ENCODE measurements around the gene SACM1L. TPM values are rescaled to one million over a fixed set of nuclear protein-coding genes. Genes with fewer than 3 reads are reported as not detected.
"Not testable (repeated sequence)": the region's sequence is repeated elsewhere in the genome, so short reads cannot be mapped to it uniquely, and the experiment has no call there.

Gene SACM1L
- total RNA-seq, 4 donors from 2014 or later = 33.2 to 37.4 (median 36.2) TPM

DNA sequence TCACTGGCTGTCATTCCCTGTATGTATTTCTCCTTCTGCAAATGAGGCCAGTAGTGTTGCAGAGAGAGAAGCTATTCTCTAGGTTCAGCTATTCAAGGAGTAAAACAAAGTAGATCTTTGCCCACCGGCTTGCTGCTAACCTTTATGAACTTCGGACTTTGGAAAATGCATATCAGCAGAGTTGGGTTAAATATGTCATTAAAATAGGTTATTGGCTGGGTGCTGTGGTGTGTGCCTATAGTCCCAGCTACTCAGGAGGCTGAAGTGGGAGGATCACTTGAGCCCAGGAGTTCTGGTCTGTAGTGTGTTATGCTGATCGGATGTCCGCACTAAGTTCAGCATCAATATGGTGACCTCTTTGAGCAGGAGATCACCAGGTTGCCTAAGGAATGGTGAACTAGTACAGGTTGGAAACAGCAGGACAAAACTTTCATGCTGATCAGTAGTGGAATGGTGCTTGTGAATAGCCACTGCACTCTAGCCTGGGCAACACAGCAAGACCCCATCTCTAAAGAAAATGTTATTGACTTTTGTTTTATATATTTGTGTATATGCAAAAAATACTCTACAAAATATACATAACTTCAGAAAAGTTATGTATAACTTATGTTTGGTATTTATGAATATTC is 53.4 kb downstream of the SACM1L start:
- no peaks in the 10 kb centered on the region for H3K27me3 ChIP-seq
- WGBS = 95% methylated on average over 4 of the region's 4 CpGs
- H3K4me1 ChIP-seq = no peaks in the 10 kb centered on the region
- peaks cover 55 to 100% (median 89%) of the 10 kb centered on the region in 4 donors for H3K36me3 ChIP-seq
- H3K27ac ChIP-seq (replicated peaks in 1 of 4) = no peak overlapping the region
- TF ChIP-seq POLR2AphosphoS5 (IDR thresholded peaks at IDR 0.05) (no peak), POLR2A (IDR thresholded peaks at IDR 0.05; ENCODE audit: low read depth) (no peak), EP300 (IDR thresholded peaks at IDR 0.05) (no peak)
- TF ChIP-seq, protein P1, sequence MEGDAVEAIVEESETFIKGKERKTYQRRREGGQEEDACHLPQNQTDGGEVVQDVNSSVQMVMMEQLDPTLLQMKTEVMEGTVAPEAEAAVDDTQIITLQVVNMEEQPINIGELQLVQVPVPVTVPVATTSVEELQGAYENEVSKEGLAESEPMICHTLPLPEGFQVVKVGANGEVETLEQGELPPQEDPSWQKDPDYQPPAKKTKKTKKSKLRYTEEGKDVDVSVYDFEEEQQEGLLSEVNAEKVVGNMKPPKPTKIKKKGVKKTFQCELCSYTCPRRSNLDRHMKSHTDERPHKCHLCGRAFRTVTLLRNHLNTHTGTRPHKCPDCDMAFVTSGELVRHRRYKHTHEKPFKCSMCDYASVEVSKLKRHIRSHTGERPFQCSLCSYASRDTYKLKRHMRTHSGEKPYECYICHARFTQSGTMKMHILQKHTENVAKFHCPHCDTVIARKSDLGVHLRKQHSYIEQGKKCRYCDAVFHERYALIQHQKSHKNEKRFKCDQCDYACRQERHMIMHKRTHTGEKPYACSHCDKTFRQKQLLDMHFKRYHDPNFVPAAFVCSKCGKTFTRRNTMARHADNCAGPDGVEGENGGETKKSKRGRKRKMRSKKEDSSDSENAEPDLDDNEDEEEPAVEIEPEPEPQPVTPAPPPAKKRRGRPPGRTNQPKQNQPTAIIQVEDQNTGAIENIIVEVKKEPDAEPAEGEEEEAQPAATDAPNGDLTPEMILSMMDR (IDR thresholded peaks at IDR 0.05) = no peak
- intact Hi-C loops (cut with DNase I) = no loop called here
- H3K4me3 ChIP-seq = no peak overlapping the region
- H3K9me3 ChIP-seq = no peaks in the 10 kb centered on the region
- no peak for DNase-seq (ENCODE audit: extremely low spot score)

DNA sequence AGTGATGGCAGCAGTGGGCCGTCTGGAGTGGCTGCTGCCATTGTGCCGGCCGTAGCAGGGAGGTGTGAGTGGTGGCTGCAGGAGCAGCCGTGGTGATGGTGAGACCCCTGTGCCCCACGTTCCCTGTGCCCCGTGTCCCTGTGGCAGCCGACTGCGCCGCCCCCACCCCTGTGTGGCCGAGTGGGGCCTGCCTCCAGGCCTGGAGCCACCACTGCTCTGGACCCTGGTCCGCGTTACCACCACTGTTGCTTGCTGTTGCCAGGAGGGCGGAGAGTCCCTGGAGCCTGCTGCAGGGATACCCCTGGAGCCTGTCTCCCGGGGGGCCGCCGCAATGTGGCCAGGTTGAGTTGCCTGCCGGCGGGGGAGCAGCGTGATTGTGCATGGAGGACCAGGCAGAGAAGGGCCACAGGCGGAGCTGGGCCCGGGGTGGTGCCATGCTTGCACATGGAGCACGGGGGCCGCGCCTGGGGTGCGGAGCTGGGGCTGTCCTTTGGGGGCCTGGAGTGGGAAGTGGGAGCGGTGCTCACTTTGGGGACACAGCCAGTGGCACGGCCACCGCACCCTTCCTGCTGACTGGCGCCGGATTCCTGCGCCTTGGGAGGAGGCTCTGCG is 57.1 kb downstream of the SACM1L start:
- no peak overlapping the region for H3K4me3 ChIP-seq
- WGBS = 97% methylated on average over 11 of the region's 32 CpGs
- DNase-seq (ENCODE audit: extremely low spot score) = no peak
- H3K27ac ChIP-seq (replicated peaks in 1 of 4) = no peak overlapping the region
- H3K4me1 ChIP-seq = no peaks in the 10 kb centered on the region
- H3K27me3 ChIP-seq = no peaks in the 10 kb centered on the region
- peaks cover 22 to 70% (median 59%) of the 10 kb centered on the region in 4 donors for H3K36me3 ChIP-seq
- H3K9me3 ChIP-seq = no peaks in the 10 kb centered on the region
- intact Hi-C loops (cut with DNase I) = no loop called here
- TF ChIP-seq EP300 (IDR thresholded peaks at IDR 0.05) = no peak
- TF ChIP-seq POLR2A (IDR thresholded peaks at IDR 0.05; ENCODE audit: low read depth) = no peak
- TF ChIP-seq POLR2AphosphoS5 (IDR thresholded peaks at IDR 0.05) = no peak
- TF ChIP-seq, protein P1 (IDR thresholded peaks at IDR 0.05) = no peak

DNA sequence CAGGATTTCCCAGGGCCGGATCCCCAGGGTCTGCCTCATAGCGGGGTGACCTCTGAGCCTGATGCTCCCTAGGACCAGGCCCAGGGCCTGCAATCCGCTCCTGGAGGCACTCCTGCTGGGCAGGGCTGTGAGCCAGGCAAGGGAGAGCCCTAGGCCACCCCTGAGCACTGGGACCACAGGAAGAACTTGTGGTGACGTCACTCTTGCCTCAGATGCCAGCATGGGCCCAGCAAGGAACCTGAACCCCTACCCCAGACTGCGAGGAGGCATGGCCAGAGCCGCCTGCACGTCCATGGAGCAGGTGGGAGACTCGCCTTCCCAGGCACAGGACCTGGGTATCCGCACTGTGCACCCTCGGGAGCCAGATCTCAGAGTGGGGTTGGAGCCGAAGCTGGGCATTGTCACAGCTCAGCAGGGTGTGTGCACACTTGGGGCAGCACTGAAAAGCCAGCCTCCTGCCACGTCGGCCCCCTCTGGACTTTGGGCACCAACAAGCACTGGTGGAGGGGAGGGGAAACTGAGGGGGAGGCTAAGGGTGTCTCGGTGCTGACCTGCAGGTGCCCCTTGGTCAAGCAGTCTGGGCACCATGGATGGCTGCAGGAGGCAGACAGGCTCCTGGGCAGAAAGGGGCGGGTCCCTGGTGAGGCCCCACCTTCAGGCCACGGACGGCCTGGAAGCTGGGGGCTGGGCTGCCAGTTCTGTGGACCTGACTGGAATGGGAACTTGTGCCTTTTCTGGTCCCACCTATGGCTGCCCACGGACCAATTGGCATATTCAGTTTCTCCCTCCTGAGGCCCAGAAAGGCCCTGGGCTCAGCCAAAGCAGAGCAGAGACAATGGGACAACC is 57.8 kb downstream of the SACM1L start:
- no peak for DNase-seq (ENCODE audit: extremely low spot score)
- H3K9me3 ChIP-seq = no peaks in the 10 kb centered on the region
- WGBS = 92% methylated on average over 9 of the region's 18 CpGs
- TF ChIP-seq, protein P1 (IDR thresholded peaks at IDR 0.05) = no peak
- no peak for TF ChIP-seq POLR2AphosphoS5 (IDR thresholded peaks at IDR 0.05)
- no peak for TF ChIP-seq POLR2A (IDR thresholded peaks at IDR 0.05; ENCODE audit: low read depth)
- TF ChIP-seq EP300 (IDR thresholded peaks at IDR 0.05) = no peak
- H3K27me3 ChIP-seq = no peaks in the 10 kb centered on the region
- H3K4me3 ChIP-seq = no peak overlapping the region
- H3K27ac ChIP-seq (replicated peaks in 1 of 4) = no peak overlapping the region
- H3K4me1 ChIP-seq = no peaks in the 10 kb centered on the region
- intact Hi-C loops (cut with DNase I) = no loop called here
- H3K36me3 ChIP-seq = peaks cover 18 to 63% (median 53%) of the 10 kb centered on the region in 4 donors

DNA sequence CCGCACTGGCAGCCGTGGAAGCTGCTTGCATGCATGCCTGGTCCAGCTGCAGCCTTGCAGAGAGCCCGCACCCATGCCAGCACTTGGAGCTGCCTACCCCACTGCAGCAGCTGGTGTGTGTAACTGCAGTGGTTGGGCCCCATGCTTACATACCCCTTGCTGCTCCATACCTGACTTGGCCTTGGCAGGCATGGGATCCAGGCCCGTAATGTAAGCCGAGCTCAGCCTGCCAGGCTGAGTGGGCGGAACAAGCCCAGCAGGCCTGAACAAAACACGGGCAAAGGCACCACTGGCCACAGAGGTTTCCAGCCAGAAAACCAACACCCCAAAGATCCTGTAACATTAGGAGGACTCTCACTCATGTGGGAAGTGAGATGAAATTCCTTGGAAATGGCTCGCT is 58.9 kb downstream of the SACM1L start:
- Histone ChIP-seq H3K9me3 (no peaks in the 10 kb centered on the region), H3K4me1 (no peaks in the 10 kb centered on the region), H3K27me3 (no peaks in the 10 kb centered on the region), H3K36me3 (peaks cover 11 to 52% (median 49%) of the 10 kb centered on the region in 4 donors), H3K4me3 (no peak overlapping the region), H3K27ac (replicated peaks in 1 of 4) (no peak overlapping the region)
- 79% methylated on average over 6 of the region's 8 CpGs for WGBS
- TF ChIP-seq, protein P1 (IDR thresholded peaks at IDR 0.05) = no peak
- TF ChIP-seq POLR2A (IDR thresholded peaks at IDR 0.05; ENCODE audit: low read depth) (no peak), EP300 (IDR thresholded peaks at IDR 0.05) (no peak), POLR2AphosphoS5 (IDR thresholded peaks at IDR 0.05) (no peak)
- intact Hi-C loops (cut with DNase I) = no loop called here
- no peak for DNase-seq (ENCODE audit: extremely low spot score)

DNA sequence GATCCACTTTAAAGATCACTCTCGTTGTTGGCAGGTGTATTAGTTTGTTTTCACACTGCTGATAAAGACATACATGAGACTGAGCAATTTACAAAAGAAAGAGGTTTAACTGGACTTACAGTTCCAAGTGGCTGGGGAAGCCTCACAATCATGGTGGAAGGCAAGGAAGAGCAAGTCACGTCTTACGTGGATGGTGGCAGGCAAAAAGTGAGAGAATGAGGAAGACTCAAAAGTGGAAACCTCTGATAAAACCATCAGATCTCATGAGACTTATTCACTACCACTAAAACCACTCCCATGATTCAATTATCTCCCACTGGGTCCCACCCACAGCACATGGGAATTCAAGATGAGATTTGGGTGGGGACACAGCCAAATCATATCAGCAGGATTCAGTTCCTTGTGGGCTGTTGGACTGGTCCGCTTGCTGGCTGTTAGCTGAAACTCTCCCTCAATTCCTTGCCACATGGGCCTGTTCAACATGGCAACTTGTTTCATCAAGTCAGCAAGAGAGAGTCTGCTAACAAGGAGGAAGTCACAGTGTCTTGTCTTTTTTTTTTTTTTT is 59.9 kb downstream of the SACM1L start:
- 91% methylated on average over 4 of the region's 4 CpGs for WGBS

More for the DNA sequence above, 59.9 kb downstream of the SACM1L start:
- H3K27me3 ChIP-seq; H3K4me1 ChIP-seq; H3K9me3 ChIP-seq; H3K4me3 ChIP-seq; intact Hi-C loops (cut with DNase I); DNase-seq (ENCODE audit: extremely low spot score); H3K27ac ChIP-seq (replicated peaks in 1 of 4): not testable (repeated sequence)
- peaks cover 4 to 42% (median 39%) of the 10 kb centered on the region in 4 donors for H3K36me3 ChIP-seq
